HG03575 (cell line): ENCODE measurements around the gene VASP.

Experiments
- ATAC-seq: cut with Tn5 transposase; IDR thresholded peaks from one replicate; pipeline ENCODE4 v1.9.1; 2021; ENCODE audit not compliant: unreplicated experiment, insufficient number of reproducible peaks, low FRiP score; ENCODE audit errors: extremely low read depth

VASP gene

DNA sequence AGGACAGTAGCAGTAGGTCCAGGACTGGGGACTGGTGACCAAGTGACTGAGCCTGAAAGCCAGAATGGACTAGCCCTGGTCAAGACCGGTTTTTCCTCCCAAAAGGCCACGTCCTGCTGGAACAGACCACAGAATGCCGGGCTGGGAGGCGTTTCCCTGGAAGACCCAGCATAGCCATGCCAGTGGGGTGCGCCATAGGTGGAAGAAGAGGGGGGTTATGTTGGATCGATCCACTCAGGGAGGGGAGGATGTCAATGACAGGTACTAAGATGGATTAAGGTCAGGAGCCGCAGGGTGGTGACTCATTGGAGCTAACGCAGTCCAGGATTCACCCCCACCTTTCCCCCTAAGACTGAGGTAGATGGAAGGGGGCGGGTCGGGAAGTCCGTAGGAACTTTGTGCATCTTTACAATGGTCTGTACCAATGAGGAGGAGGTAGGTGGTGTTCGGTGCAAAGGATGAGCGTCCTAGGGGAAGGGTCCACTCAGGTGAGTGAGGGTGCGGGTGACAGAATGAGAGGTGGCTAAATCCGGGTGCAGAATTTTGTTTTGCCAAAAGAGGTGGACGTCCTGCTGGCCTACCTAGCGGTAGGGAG is 21.0 kb downstream of the VASP start:
- no peak for ATAC-seq

DNA sequence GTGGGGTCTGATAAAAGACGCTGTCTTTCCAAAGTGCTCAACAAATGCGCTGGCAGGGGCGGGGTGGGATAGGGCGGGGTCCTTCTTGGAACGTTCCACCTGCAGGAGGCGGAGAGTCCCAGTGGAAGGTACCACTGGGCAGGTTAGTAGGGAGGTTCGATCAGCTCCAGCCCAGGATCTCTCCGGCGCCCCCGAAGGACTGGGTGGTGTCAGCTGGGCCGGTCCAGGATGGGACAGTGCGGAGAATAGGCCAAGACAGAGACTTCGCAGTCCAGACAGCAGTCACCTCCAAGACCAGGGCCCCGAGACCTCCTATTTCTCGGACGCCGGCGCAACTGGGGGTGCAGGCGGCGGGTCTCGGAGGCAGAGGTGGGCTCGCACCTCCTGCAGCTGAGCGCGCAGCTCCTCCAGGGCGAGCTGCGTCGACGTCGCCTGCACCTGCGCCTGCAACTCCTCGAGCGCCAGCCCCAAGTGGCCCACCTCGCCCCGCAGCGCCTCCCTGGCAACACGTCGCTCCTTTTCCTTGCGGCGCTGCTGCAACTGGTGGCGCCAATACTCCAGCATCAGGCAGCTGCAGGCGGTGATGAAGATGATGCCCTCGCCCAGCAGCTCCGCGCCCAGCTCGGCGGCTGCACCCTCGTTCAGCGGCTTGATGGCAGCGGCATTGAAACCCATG is 21.6 kb downstream of the VASP start:
- ATAC-seq, result no peak

GRCh38 chr19:45529420-45529785 is 22.1 kb downstream of the VASP start:
- no peak for ATAC-seq

- no peak for ATAC-seq
These were observed 24.1 kb downstream of the VASP start for GRCh38 chr19:45531349-45531748.

GRCh38 chr19:45539459-45539858 is 32.2 kb downstream of the VASP start:
- ATAC-seq, result no peak

- no peak for ATAC-seq
These were observed 35.0 kb downstream of the VASP start for GRCh38 chr19:45542234-45542668.

GRCh38 chr19:45547211-45547770 is 40.0 kb downstream of the VASP start:
- no peak for ATAC-seq

DNA sequence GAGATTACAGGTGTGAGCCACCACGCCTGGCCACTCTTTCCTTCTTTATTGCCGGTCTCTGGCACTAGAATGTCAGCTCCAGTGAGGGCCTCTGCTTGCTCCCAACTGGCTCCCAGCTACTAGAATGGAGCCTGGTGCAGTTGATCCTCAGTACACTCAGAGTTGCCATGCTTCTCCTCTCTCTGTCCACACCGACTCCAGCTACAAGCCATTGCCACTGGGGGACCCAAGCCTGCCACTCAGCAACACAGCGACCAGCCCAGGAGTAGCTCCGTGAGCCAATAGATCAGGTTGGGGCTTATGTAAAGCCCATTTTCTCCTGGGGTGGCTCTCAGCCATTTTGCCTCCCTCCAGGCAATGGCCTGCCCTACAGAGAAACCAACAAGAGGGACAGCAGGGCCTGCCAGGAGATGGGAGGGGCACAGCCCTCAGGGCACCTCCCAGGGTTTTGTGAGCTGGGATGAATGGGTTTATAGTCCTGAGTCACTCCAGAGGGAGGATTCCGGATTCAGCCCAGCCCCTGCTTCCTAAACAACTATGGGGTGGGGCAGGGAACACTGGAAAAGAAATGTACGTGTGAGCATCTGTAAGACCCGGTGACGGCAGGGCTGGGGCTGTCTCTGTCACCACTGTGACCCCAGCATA is 40.8 kb downstream of the VASP start:
- ATAC-seq, result no peak

- no peak for ATAC-seq
These were observed 46.2 kb downstream of the VASP start for GRCh38 chr19:45553464-45553863.

GRCh38 chr19:45554481-45554880 is 47.2 kb downstream of the VASP start:
- no peak for ATAC-seq

DNA sequence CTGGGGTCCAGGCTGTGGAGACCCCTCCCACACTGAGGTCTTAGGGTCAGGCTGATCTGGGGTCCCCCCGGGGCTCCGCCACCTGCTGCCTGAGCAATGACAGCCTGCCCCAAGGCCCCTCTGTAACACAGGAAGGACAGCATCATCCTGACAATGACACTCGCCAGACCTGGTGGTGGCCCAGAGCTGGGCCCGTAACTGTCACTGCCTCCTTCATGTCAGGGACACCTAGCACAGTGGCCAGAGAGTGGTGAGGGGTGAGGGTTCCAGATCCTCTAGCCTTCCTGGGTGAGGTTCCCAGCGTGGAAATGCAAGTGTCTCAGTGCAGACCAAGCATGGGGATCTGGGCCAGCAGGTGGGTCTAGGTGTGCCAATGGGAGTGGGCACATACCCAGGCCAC is 49.6 kb downstream of the VASP start:
- ATAC-seq, result no peak

DNA sequence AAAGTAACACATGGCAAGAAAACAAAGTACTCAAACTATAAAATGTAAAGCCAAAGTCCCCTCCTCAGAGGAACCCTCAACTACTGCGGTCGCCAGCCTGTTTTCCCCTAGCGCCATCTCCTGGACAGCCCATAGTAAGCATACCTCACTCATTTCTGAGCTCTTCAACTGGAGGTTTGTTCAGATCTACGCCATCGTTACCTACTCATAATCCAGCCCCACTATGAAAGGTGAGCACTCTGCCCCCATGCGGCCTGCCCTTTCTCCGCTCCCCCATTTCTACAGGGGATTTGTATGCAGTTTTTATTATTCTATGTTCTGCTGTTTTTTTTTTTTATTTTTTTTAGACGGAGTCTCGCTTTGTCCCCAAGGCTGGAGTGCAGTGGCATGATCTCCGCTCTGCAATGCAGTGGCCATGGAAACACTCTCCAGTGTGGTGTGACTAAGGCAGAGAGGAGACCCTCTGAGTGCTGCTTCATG is 51.2 kb downstream of the VASP start:
- no peak for ATAC-seq

GRCh38 chr19:45560038-45560437 is 52.8 kb downstream of the VASP start:
- ATAC-seq, result no peak

DNA sequence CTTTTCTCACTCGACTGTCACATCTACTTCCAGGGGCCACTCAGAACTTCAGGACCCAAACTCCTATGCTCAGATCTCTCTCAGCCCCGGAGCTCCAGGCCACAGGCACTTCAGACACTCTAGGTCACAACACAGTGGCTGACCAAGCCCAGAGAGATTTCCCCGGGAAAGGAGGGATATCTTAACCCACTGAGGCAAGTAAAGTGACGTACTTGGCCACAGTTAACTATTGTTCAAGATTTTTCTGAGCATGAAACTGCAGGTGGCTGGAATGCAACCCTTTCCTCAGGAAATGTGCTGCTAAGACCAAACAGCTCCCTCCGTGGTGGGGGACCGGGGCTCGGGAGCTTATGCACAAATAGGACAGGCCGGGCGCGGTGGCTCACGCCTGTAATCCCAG is 53.4 kb downstream of the VASP start:
- no peak for ATAC-seq

GRCh38 chr19:45564131-45564780 is 57.0 kb downstream of the VASP start:
- ATAC-seq, result no peak

GRCh38 chr19:45567609-45568008 is 60.3 kb downstream of the VASP start:
- no peak for ATAC-seq

- ATAC-seq, result no peak
These were observed 61.5 kb downstream of the VASP start for GRCh38 chr19:45568732-45569131.

DNA sequence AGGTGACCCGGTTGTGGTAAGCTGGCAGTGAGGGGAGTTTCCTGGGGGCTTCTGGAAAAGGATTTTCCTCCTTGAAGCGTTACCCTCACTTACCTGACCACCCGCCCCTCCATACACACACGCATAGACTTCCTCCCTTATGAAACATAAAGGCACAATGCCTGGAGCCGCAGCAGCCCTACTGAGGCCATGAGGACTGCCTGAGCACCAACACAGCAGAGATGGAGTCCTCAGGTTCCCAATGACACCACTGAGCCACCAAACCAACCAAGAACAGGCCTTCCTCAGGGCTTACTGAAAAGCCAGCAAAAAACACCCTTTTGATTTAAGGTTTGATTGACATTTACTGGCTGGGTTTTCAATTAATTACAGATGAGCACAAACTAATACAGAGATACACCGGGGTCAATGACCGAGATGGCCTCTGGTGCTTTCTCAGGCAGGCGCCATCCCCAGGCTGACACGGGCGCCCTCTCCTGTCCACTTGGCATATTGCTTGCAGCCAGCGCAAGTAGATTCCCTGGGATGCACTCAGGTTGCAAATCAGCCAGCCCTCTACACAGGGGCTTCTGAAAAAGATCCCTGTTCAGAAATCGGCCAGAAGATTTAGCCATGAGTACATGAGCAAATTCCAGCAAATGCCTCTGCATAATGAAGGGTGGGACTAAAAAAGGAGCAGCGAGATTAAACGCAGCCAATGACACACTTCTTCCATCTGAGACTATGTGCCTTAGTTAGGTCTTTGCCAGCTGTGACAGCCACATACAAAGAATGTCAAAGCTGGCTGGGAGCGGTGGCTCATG is 62.5 kb downstream of the VASP start:
- no peak for ATAC-seq
